HepG2 (cell line): ENCODE data around the gene ZMIZ1. TPM values are rescaled to one million over a fixed set of nuclear protein-coding genes. Genes with fewer than 3 reads are reported as not detected.

Experiments
- ARID2 ChIP-seq: sonication (generic); formaldehyde crosslinking; IDR thresholded peaks from 2 replicates; pipeline ENCODE4 v1.8.1; 2022; ENCODE audit warnings: mild to moderate bottlenecking, missing genetic modification reagents, borderline replicate concordance
- ELF1 ChIP-seq: sonication (generic); formaldehyde crosslinking; IDR thresholded peaks from 2 replicates; pipeline ENCODE4 v1.4.0; 2020; ENCODE audit warnings: missing genetic modification reagents
- FOXK1 ChIP-seq: sonication (generic); formaldehyde crosslinking; IDR thresholded peaks from 2 replicates; pipeline ENCODE4 v1.4.0; 2020; ENCODE audit warnings: low read depth, missing genetic modification reagents, borderline replicate concordance
- KDM5B ChIP-seq: sonication (generic); formaldehyde crosslinking; IDR thresholded peaks from 2 replicates; pipeline ENCODE4 v1.4.0; 2020; ENCODE audit warnings: missing genetic modification reagents, mild to moderate bottlenecking, borderline replicate concordance
- MED1 ChIP-seq: sonication (generic); formaldehyde crosslinking; IDR thresholded peaks from 2 replicates; pipeline ENCODE4 v1.4.0; 2020; ENCODE audit warnings: missing genetic modification reagents
- MEF2D ChIP-seq: sonication (generic); formaldehyde crosslinking; IDR thresholded peaks from 2 replicates; pipeline ENCODE4 v1.5.1; 2020; ENCODE audit warnings: mild to moderate bottlenecking, missing genetic modification reagents
- NPAS2 ChIP-seq: sonication (generic); formaldehyde crosslinking; IDR thresholded peaks from 2 replicates; pipeline ENCODE4 v1.8.0; 2022; ENCODE audit warnings: mild to moderate bottlenecking, missing genetic modification reagents, borderline replicate concordance
- PATZ1 ChIP-seq: sonication (generic); formaldehyde crosslinking; IDR thresholded peaks from 2 replicates; pipeline ENCODE4 v1.4.0; 2020; ENCODE audit warnings: missing genetic modification reagents
- PAXIP1 ChIP-seq: sonication (generic); formaldehyde crosslinking; conservative IDR thresholded peaks from 2 replicates; pipeline ENCODE4 v1.4.0; 2020; ENCODE audit warnings: mild to moderate bottlenecking, missing genetic modification reagents, moderate library complexity
- SNAPC2 ChIP-seq: sonication (generic); formaldehyde crosslinking; IDR thresholded peaks from 2 replicates; pipeline ENCODE4 v1.8.1; 2022; ENCODE audit warnings: mild to moderate bottlenecking, missing genetic modification reagents
- THAP11 ChIP-seq: IDR thresholded peaks from 2 replicates; pipeline ENCODE4 v1.6.1; 2016; ENCODE audit warnings: missing biosample characterization, missing genetic modification reagents
- TOPORS ChIP-seq: sonication (generic); formaldehyde crosslinking; IDR thresholded peaks from 2 replicates; pipeline ENCODE4 v1.8.0; 2023; ENCODE audit warnings: mild to moderate bottlenecking, missing genetic modification reagents
- ZNF207 ChIP-seq: fragments of 450-650 bp; IDR thresholded peaks from 2 replicates; pipeline ENCODE4 v1.6.1; 2016; ENCODE audit warnings: antibody characterized with exemption, borderline replicate concordance
- ZNF275 ChIP-seq: sonication (generic); formaldehyde crosslinking; IDR thresholded peaks from 2 replicates; pipeline ENCODE4 v1.8.0; 2022; ENCODE audit warnings: missing genetic modification reagents, mild to moderate bottlenecking, inconsistent platforms, borderline replicate concordance
- ZNF280D ChIP-seq: sonication (generic); formaldehyde crosslinking; IDR thresholded peaks from 2 replicates; pipeline ENCODE4 v1.5.1; 2020; ENCODE audit warnings: mild to moderate bottlenecking, missing genetic modification reagents
- ZNF460 ChIP-seq: sonication (generic); formaldehyde crosslinking; IDR thresholded peaks from 2 replicates; pipeline ENCODE4 v1.5.1; 2020; ENCODE audit warnings: missing genetic modification reagents, mild to moderate bottlenecking, borderline replicate concordance
- ZNF747 ChIP-seq: sonication (generic); formaldehyde crosslinking; IDR thresholded peaks from 2 replicates; pipeline ENCODE4 v1.8.1; 2023; ENCODE audit warnings: missing genetic modification reagents, mild to moderate bottlenecking, borderline replicate concordance
- ZNF766 ChIP-seq: sonication (generic); formaldehyde crosslinking; IDR thresholded peaks from 2 replicates; pipeline ENCODE4 v1.5.0; 2020; ENCODE audit warnings: missing genetic modification reagents, borderline replicate concordance
- ZNF891 ChIP-seq: sonication (generic); formaldehyde crosslinking; IDR thresholded peaks from 2 replicates; pipeline ENCODE4 v1.5.0; 2020; ENCODE audit warnings: mild to moderate bottlenecking, missing genetic modification reagents
- polyA plus RNA-seq, 8 experiments: library from polyadenylated mRNA; depleted of rRNA in 3 of 8; stranded (reverse) in 7 of 8; unstranded in 1 of 8; fragments of >200 nt; fragmentation: Illumina TruSeq in 4 of 8; extraction: Trizol in 4 of 8; gene quantifications; 2 replicates each; pipeline versions ENCODE4 v1.2.1 to v1.2.3, GENCODE V29; 2011 to 2016; ENCODE audit warnings: low read depth in 4 of 8, missing spikeins in 1 of 8, mixed read lengths in 1 of 8; ENCODE audit not compliant: insufficient read depth in 1 of 8
- total RNA-seq, 5 experiments: library from RNA; depleted of rRNA; stranded (reverse); fragments of >200 nt; fragmentation: Illumina TruSeq; extraction: Trizol; gene quantifications; 2 replicates each; pipeline ENCODE4 v1.2.3, GENCODE V29; 2016; ENCODE audit warnings: low read depth in 1 of 5

ZMIZ1 gene
- total and polyA plus RNA-seq, 2 of the 13 experiments (the other 11 are each of a cell fraction or from before 2014, with no cell fraction given), result 5.3 to 10.2 TPM

DNA sequence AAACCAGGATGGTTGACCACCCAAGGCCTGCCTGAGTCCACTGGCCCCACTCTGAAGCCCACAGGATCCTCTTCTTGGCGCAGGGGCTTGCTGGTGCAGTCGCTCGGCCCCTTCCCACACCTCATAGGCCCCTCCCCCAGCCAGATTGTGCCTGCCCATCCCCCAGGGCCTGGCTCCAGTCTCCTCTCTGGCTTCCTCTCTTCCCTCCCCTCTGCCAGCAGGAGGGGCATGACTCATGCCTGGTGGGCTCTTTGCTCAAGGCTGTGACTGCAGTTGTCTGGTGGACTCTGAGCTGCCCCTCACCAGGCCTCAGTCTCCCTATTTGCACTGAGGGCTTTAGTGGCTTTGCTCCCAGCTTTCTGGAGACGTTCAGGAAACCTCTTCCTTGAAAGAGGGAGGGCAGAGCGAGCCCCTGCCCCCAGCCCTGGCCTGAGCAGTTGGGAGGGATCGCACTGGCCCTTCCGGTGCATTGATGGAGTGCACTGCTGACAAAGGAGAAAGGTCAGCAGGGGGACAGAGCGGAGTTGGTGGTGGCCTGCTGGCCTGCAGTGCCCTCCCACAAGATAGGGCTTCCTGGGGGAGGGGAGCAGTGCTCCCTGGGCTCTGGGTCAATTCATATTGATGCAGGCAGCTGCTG is 60.7 kb downstream of the ZMIZ1 start (continued):
- TF ChIP-seq PATZ1 (CRISPR knock-in tag) (peak; percentile 65), THAP11 (CRISPR knock-in tag) (0 out of 2 replicates have a peak, but pooled peaks have one; percentile 27), MED1 (CRISPR knock-in tag) (peak; percentile 41), ZNF207 (no peak), ZNF766 (CRISPR knock-in tag) (no peak), ARID2 (CRISPR knock-in tag) (no peak), NPAS2 (CRISPR knock-in tag) (no peak), ZNF460 (no peak), KDM5B (CRISPR knock-in tag) (peak; percentile 72; the same call in 1 of the 2 replicates), FOXK1 (CRISPR knock-in tag) (no peak), ELF1 (no peak; the same call in 1 of the 2 replicates), ZNF275 (CRISPR knock-in tag) (no peak), TOPORS (CRISPR knock-in tag) (no peak), ZNF280D (CRISPR knock-in tag) (no peak), PAXIP1 (peak; percentile 78), ZNF891 (CRISPR knock-in tag) (no peak), SNAPC2 (CRISPR knock-in tag) (no peak), MEF2D (CRISPR knock-in tag) (0 out of 2 replicates have a peak, but pooled peaks have one; percentile 68), ZNF747 (CRISPR knock-in tag) (no peak)
